ENCODE data around the gene R3HDM2. TPM values are rescaled to one million over a fixed set of nuclear protein-coding genes. Genes with fewer than 3 reads are reported as not detected.
A peak's percentile ranks its signal among the peaks of the same experiment; 100 is the strongest.

R3HDM2 gene
- total and polyA plus RNA-seq, 2 of the 13 experiments (the other 11 are each of a cell fraction or from before 2014, with no cell fraction given) = 11.1 to 23.5 TPM

DNA sequence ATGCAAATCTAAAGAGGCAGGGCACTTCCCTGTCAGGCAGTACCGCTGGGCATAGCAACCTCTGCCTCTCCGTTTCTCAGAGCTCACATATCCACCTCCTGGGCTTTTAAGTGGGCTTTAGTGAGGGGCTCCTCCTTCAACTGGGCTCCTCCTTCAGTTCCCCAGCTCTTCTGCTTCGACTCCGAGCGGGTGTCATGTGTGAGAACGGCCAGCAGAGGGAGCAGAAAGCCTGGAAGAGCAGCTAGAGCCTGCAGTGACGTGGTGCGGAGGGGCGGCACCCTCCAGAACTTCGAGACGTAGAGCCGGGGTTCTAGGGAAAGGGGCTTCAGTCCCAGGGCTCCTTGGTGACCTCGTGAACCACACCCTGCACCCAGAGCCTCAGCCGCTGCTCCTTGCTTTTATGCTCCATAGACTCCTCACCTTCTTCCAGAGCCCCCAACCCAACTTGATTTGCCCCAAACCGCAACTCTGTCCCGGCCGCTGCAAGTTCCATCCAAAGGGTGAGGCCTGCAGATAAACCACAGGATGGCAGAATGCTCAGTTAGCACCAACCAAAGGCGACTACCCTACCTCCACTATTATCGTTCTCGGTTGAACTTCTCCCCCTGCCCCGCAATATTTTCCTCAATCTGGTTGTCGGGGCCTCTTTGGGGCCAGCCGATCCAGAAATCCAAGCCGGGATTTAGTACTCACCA lies 28.4 kb upstream of the R3HDM2 start (continued):
- TF ChIP-seq, protein P1, sequence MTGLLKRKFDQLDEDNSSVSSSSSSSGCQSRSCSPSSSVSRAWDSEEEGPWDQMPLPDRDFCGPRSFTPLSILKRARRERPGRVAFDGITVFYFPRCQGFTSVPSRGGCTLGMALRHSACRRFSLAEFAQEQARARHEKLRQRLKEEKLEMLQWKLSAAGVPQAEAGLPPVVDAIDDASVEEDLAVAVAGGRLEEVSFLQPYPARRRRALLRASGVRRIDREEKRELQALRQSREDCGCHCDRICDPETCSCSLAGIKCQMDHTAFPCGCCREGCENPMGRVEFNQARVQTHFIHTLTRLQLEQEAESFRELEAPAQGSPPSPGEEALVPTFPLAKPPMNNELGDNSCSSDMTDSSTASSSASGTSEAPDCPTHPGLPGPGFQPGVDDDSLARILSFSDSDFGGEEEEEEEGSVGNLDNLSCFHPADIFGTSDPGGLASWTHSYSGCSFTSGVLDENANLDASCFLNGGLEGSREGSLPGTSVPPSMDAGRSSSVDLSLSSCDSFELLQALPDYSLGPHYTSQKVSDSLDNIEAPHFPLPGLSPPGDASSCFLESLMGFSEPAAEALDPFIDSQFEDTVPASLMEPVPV (CRISPR knock-in tag; IDR thresholded peaks at IDR 0.05) = no peak; the same call in 1 of the 2 replicates
- TF ChIP-seq, protein P2, sequence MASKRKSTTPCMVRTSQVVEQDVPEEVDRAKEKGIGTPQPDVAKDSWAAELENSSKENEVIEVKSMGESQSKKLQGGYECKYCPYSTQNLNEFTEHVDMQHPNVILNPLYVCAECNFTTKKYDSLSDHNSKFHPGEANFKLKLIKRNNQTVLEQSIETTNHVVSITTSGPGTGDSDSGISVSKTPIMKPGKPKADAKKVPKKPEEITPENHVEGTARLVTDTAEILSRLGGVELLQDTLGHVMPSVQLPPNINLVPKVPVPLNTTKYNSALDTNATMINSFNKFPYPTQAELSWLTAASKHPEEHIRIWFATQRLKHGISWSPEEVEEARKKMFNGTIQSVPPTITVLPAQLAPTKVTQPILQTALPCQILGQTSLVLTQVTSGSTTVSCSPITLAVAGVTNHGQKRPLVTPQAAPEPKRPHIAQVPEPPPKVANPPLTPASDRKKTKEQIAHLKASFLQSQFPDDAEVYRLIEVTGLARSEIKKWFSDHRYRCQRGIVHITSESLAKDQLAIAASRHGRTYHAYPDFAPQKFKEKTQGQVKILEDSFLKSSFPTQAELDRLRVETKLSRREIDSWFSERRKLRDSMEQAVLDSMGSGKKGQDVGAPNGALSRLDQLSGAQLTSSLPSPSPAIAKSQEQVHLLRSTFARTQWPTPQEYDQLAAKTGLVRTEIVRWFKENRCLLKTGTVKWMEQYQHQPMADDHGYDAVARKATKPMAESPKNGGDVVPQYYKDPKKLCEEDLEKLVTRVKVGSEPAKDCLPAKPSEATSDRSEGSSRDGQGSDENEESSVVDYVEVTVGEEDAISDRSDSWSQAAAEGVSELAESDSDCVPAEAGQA (IDR thresholded peaks at IDR 0.05; ENCODE audit: low read depth) = no peak
- TF ChIP-seq, protein P2 (CRISPR knock-in tag; IDR thresholded peaks at IDR 0.05; ENCODE audit: borderline replicate concordance) = no peak
- TF ChIP-seq, protein P3, sequence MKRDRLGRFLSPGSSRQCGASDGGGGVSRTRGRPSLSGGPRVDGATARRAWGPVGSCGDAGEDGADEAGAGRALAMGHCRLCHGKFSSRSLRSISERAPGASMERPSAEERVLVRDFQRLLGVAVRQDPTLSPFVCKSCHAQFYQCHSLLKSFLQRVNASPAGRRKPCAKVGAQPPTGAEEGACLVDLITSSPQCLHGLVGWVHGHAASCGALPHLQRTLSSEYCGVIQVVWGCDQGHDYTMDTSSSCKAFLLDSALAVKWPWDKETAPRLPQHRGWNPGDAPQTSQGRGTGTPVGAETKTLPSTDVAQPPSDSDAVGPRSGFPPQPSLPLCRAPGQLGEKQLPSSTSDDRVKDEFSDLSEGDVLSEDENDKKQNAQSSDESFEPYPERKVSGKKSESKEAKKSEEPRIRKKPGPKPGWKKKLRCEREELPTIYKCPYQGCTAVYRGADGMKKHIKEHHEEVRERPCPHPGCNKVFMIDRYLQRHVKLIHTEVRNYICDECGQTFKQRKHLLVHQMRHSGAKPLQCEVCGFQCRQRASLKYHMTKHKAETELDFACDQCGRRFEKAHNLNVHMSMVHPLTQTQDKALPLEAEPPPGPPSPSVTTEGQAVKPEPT (CRISPR knock-in tag; IDR thresholded peaks at IDR 0.05; ENCODE audit: low read depth) = no peak
- TF ChIP-seq PRPF4 (IDR thresholded peaks at IDR 0.05; ENCODE audit: low read depth, low read length, poor library complexity, severe bottlenecking) = no peak
- TF ChIP-seq PHF5A (CRISPR knock-in tag; IDR thresholded peaks at IDR 0.05; ENCODE audit: low read depth, unreplicated experiment) = no peak
- no peak for TF ChIP-seq NAIF1 (CRISPR knock-in tag; IDR thresholded peaks at IDR 0.05; ENCODE audit: borderline replicate concordance)
- no peak for TF ChIP-seq ZNF253 (CRISPR knock-in tag; IDR thresholded peaks at IDR 0.05; ENCODE audit: borderline replicate concordance)
- no peak for TF ChIP-seq SSRP1 (CRISPR knock-in tag; IDR thresholded peaks at IDR 0.05)
- no peak for TF ChIP-seq ARID2 (CRISPR knock-in tag; IDR thresholded peaks at IDR 0.05; ENCODE audit: borderline replicate concordance)
- no peak for TF ChIP-seq NFIB (CRISPR knock-in tag; IDR thresholded peaks at IDR 0.05; ENCODE audit: borderline replicate concordance)
- no peak for TF ChIP-seq FOSL2 (CRISPR knock-in tag; IDR thresholded peaks at IDR 0.05)
- TF ChIP-seq ZNF496 (CRISPR knock-in tag; IDR thresholded peaks at IDR 0.05; ENCODE audit: insufficient replicate concordance) = no peak
- peak; percentile 59; the same call in 1 of the 2 replicates for TF ChIP-seq THAP9 (CRISPR knock-in tag; IDR thresholded peaks at IDR 0.05; ENCODE audit: borderline replicate concordance)
- no peak for TF ChIP-seq BHLHE40 (IDR thresholded peaks at IDR 0.05; ENCODE audit: low read length)
